ENCODE results near the gene AGPAT1.
A peak's percentile ranks its signal among the peaks of the same experiment; 100 is the strongest.

Gene AGPAT1

GRCh38 chr6:32168807-32169591, 6.9 kb downstream of the AGPAT1 start:
- no peak for DNase-seq (ENCODE audit: low spot score)

GRCh38 chr6:32168350-32168749, 7.5 kb downstream of the AGPAT1 start:
- DNase-seq (ENCODE audit: low spot score): no peak

GRCh38 chr6:32167761-32168262, 8.1 kb downstream of the AGPAT1 start:
- no peak for DNase-seq (ENCODE audit: low spot score)

GRCh38 chr6:32167154-32167760, 8.6 kb downstream of the AGPAT1 start:
- no peak for DNase-seq (ENCODE audit: low spot score)

GRCh38 chr6:32166411-32167061, 9.3 kb downstream of the AGPAT1 start:
- DNase-seq (ENCODE audit: low spot score): no peak

GRCh38 chr6:32164295-32164694, 11.6 kb downstream of the AGPAT1 start, which contains the start of gene EGFL8:
EGFL8 (plus strand) TSS chr6:32164595; CDS start chr6:32166166, 1,571 bp downstream.
- no peak for DNase-seq (ENCODE audit: low spot score)

- DNase-seq (ENCODE audit: low spot score): no peak
Measured at GRCh38 chr6:32163559-32164258, 12.2 kb downstream of the AGPAT1 start.

GRCh38 chr6:32158052-32158451, 17.8 kb downstream of the AGPAT1 start:
- DNase-seq (ENCODE audit: low spot score): no peak

- no peak for DNase-seq (ENCODE audit: low spot score)
Measured at GRCh38 chr6:32156891-32157290, 19.0 kb downstream of the AGPAT1 start.

GRCh38 chr6:32154514-32155161, 21.2 kb downstream of the AGPAT1 start:
- peak; percentile 63 for DNase-seq (ENCODE audit: low spot score)

- peak; percentile 54 for DNase-seq (ENCODE audit: low spot score)
Measured at GRCh38 chr6:32153564-32154513, 22.0 kb downstream of the AGPAT1 start, which contains the start of gene PPT2. PPT2 (plus strand) TSS chr6:32154141; CDS start chr6:32154595, 454 bp downstream.

- DNase-seq (ENCODE audit: low spot score): no peak
Measured at GRCh38 chr6:32152769-32153563, 22.9 kb downstream of the AGPAT1 start.

- DNase-seq (ENCODE audit: low spot score): no peak
Measured at GRCh38 chr6:32151863-32152768, 23.8 kb downstream of the AGPAT1 start, which contains the start of gene PRRT1. PRRT1 (minus strand) TSS chr6:32151939; CDS start chr6:32151827, 112 bp downstream.

GRCh38 chr6:32151181-32151862, 24.6 kb downstream of the AGPAT1 start:
- DNase-seq (ENCODE audit: low spot score): no peak

- DNase-seq (ENCODE audit: low spot score): no peak
Measured at GRCh38 chr6:32149932-32150870, 25.7 kb downstream of the AGPAT1 start.

- no peak for DNase-seq (ENCODE audit: low spot score)
Measured at GRCh38 chr6:32149092-32149755, 26.7 kb downstream of the AGPAT1 start.
